ENCODE data around the gene KANSL3. TPM values are rescaled to one million over a fixed set of nuclear protein-coding genes. Genes with fewer than 3 reads are reported as not detected.
"Not testable (repeated sequence)": the region's sequence is repeated elsewhere in the genome, so short reads cannot be mapped to it uniquely, and the experiment has no call there.

KANSL3 gene
- total RNA-seq, 1 donor from 2014 or later = 31.9 TPM

GRCh38 chr2:96577501-96577900 is 60.6 kb downstream of the KANSL3 start:
- intact Hi-C loops (cut with DNase I) = no loop called here
- ATAC-seq (no peak), DNase-seq (ENCODE audit: missing footprints) (no peak)

GRCh38 chr2:96575785-96576456 is 62.2 kb downstream of the KANSL3 start:
- intact Hi-C loops (cut with DNase I) = no loop called here
- ATAC-seq (no peak), DNase-seq (ENCODE audit: missing footprints) (no peak)

GRCh38 chr2:96574364-96574763 is 63.7 kb downstream of the KANSL3 start:
- intact Hi-C loops (cut with DNase I) = no loop called here
- ATAC-seq (no peak), DNase-seq (ENCODE audit: missing footprints) (no peak)

GRCh38 chr2:96568094-96568493 is 70.0 kb downstream of the KANSL3 start:
- intact Hi-C loops (cut with DNase I) = no loop called here
- DNase-seq (ENCODE audit: missing footprints) = no peak
- no peak for ATAC-seq

- no peak for DNase-seq (ENCODE audit: missing footprints)
- ATAC-seq = no peak
- intact Hi-C loops (cut with DNase I) = no loop called here
Measured at GRCh38 chr2:96565111-96565510, 73.0 kb downstream of the KANSL3 start.

GRCh38 chr2:96564563-96564962 is 73.5 kb downstream of the KANSL3 start:
- ATAC-seq (no peak), DNase-seq (ENCODE audit: missing footprints) (no peak)
- intact Hi-C loops (cut with DNase I) = no loop called here

GRCh38 chr2:96564026-96564425 is 74.1 kb downstream of the KANSL3 start:
- no peak for DNase-seq (ENCODE audit: missing footprints)
- intact Hi-C loops (cut with DNase I) = no loop called here
- ATAC-seq = no peak

GRCh38 chr2:96558485-96558884 is 79.6 kb downstream of the KANSL3 start:
- intact Hi-C loops (cut with DNase I) = no loop called here
- ATAC-seq (no peak), DNase-seq (ENCODE audit: missing footprints) (no peak)

GRCh38 chr2:96558061-96558460 is 80.1 kb downstream of the KANSL3 start:
- DNase-seq (ENCODE audit: missing footprints) (no peak), ATAC-seq (no peak)
- intact Hi-C loops (cut with DNase I) = no loop called here

- ATAC-seq; DNase-seq (ENCODE audit: missing footprints); intact Hi-C loops (cut with DNase I): not testable (repeated sequence)
Measured at GRCh38 chr2:96557421-96557820, 80.7 kb downstream of the KANSL3 start.

- ATAC-seq = no peak
- intact Hi-C loops (cut with DNase I) = no loop called here
- no peak for DNase-seq (ENCODE audit: missing footprints)
Measured at GRCh38 chr2:96556441-96557330, 81.4 kb downstream of the KANSL3 start.

GRCh38 chr2:96555146-96555610 is 82.9 kb downstream of the KANSL3 start:
- ATAC-seq = no peak
- intact Hi-C loops (cut with DNase I) = no loop called here

GRCh38 chr2:96554293-96555145 is 83.6 kb downstream of the KANSL3 start:
- intact Hi-C loops (cut with DNase I) = no loop called here
- ATAC-seq (peak; percentile 54), DNase-seq (ENCODE audit: missing footprints) (peak; percentile 91)

More at GRCh38 chr2:96555146-96555610, 82.9 kb downstream of the KANSL3 start:
- DNase-seq (ENCODE audit: missing footprints) = no peak

- DNase-seq (ENCODE audit: missing footprints); ATAC-seq; intact Hi-C loops (cut with DNase I): not testable (repeated sequence)
Measured at GRCh38 chr2:96553957-96554292, 84.2 kb downstream of the KANSL3 start.

- DNase-seq (ENCODE audit: missing footprints) (no peak), ATAC-seq (no peak)
- intact Hi-C loops (cut with DNase I) = no loop called here
Measured at GRCh38 chr2:96553176-96553956, 84.7 kb downstream of the KANSL3 start.

GRCh38 chr2:96552315-96553175 is 85.6 kb downstream of the KANSL3 start:
- DNase-seq (ENCODE audit: missing footprints) (no peak), ATAC-seq (no peak)
- intact Hi-C loops (cut with DNase I) = no loop called here

GRCh38 chr2:96551605-96552314 is 86.4 kb downstream of the KANSL3 start:
- DNase-seq (ENCODE audit: missing footprints) (no peak), ATAC-seq (no peak)
- intact Hi-C loops (cut with DNase I) = no loop called here

All from Right ventricle myocardium inferior (tissue), 1 donor.